ENCODE data around the gene PRAMEF26. TPM values are rescaled to one million over a fixed set of nuclear protein-coding genes. Genes with fewer than 3 reads are reported as not detected.
"Not testable (repeated sequence)": the region's sequence is repeated elsewhere in the genome, so short reads cannot be mapped to it uniquely, and the experiment has no call there.

The PRAMEF26 gene
- total RNA-seq = not detected
- polyA plus RNA-seq = not detected
- long read RNA-seq, donor 1 = 0 reads
- long read RNA-seq, donor 2 = 0 reads
- long read RNA-seq, donor 3 = 0 reads
- long read RNA-seq, donor 4 = 0 reads

DNA sequence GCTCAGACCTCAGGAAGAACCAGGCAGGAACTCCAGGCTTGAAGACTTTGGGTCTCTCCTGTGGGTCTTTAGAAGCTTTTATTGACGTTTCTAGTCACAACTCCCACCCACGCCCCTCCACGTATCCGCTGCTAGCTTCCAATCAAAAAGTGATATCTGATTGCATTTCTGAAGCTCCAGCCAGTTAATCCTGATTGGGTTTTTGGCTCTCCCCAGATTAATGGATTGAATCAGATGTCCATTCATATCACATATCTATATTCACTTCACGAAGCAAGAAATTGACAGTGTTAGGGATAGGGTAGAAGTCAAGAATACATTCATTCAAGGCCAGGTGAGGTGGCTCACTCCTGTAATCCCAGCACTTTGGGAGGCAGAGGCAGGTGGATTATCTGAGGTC lies at the start of gene PRAMEF26:
Gene PRAMEF26 (minus strand): TSS at position 101 of the 400 bp plus-strand sequence. CDS start 2,914 bp downstream, outside the sequence.
- H3K27ac ChIP-seq (ENCODE audit: low read length); H3K4me1 ChIP-seq (ENCODE audit: control insufficient read depth, insufficient read depth, low read length); H3K9me3 ChIP-seq (ENCODE audit: control insufficient read depth, low read length); intact Hi-C loops (cut with DNase I); H3K4me3 ChIP-seq (ENCODE audit: low read length); ATAC-seq; DNase-seq; H3K27me3 ChIP-seq (ENCODE audit: control insufficient read depth, insufficient read depth): not testable (repeated sequence)
- WGBS = 89% methylated on average over 1 of the region's 5 CpGs

DNA sequence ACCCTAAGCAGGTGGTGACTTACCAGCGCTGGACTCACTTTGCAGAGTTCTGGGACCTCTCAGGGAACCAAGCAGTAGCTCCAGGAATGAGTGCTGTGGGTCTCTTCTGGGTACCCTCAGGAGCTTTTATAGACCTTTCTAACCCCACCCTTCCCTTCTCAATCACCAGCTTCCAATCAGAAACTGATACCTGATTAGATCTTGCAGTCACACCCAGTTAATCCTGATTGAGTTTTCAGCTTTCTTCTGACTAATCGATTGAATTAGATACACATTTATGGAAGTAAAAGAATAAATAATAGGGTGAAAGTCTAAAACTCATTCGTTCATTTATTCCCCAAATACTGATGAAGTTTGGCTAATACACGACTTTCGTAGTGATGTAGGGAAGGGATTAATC lies 45.5 kb upstream of the PRAMEF26 start, which contains the start of gene PRAMEF13:
Gene PRAMEF13 (minus strand): TSS at position 101 of the 400 bp plus-strand sequence. CDS start 1,820 bp downstream, outside the sequence.
- intact Hi-C loops (cut with DNase I) = not testable (repeated sequence)

DNA sequence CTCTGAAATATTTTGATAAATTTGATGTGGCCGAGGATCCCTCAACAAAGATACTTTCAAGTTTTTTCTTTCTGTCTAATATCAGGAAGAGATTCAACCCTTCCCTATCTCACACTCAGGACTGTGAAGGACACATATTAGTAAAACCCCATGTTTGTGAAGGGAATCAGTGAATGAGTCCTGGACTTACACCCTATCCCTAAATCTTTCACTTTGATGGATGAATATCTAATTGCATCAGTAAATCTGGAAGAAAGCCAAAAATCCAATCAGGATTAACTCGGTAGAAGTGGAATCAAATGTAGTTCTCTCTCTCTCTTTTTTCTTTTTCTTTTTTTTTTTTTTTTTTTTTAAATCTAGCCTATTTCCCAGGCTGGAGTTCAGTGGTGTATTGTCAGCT lies 15.7 kb upstream of the PRAMEF26 start, which contains the start of gene PRAMEF9:
Gene PRAMEF9 (plus strand): TSS at position 301 of the 400 bp plus-strand sequence. CDS start 3,433 bp downstream, outside the sequence.
- not testable (repeated sequence) for ATAC-seq; H3K4me1 ChIP-seq (ENCODE audit: control insufficient read depth, insufficient read depth, low read length)
- 100% methylated on average over 1 of the region's 2 CpGs for WGBS

More for the DNA sequence above, 45.5 kb upstream of the PRAMEF26 start, which contains the start of gene PRAMEF13:
- not testable (repeated sequence) for H3K27me3 ChIP-seq (ENCODE audit: control insufficient read depth, insufficient read depth); H3K4me3 ChIP-seq (ENCODE audit: low read length); DNase-seq; H3K9me3 ChIP-seq (ENCODE audit: control insufficient read depth, low read length); ATAC-seq; H3K27ac ChIP-seq (ENCODE audit: low read length); H3K4me1 ChIP-seq (ENCODE audit: control insufficient read depth, insufficient read depth, low read length)
- no CpG with 5 or more reads among the region's 5 CpGs for WGBS

GRCh38 chr1:13165531-13165930 lies 9.7 kb upstream of the PRAMEF26 start, which contains the start of gene HNRNPCL4:
HNRNPCL4 (minus strand) TSS chr1:13165631; CDS start chr1:13165467, 164 bp downstream.
- no CpG with 5 or more reads among the region's 8 CpGs for WGBS
- intact Hi-C loops (cut with DNase I); H3K27ac ChIP-seq (ENCODE audit: low read length); ATAC-seq; H3K9me3 ChIP-seq (ENCODE audit: control insufficient read depth, low read length); H3K4me1 ChIP-seq (ENCODE audit: control insufficient read depth, insufficient read depth, low read length); H3K27me3 ChIP-seq (ENCODE audit: control insufficient read depth, insufficient read depth); H3K4me3 ChIP-seq (ENCODE audit: low read length); DNase-seq: not testable (repeated sequence)

More for the DNA sequence above, 15.7 kb upstream of the PRAMEF26 start, which contains the start of gene PRAMEF9:
- H3K9me3 ChIP-seq (ENCODE audit: control insufficient read depth, low read length); H3K4me3 ChIP-seq (ENCODE audit: low read length); intact Hi-C loops (cut with DNase I); DNase-seq; H3K27me3 ChIP-seq (ENCODE audit: control insufficient read depth, insufficient read depth); H3K27ac ChIP-seq (ENCODE audit: low read length): not testable (repeated sequence)

DNA sequence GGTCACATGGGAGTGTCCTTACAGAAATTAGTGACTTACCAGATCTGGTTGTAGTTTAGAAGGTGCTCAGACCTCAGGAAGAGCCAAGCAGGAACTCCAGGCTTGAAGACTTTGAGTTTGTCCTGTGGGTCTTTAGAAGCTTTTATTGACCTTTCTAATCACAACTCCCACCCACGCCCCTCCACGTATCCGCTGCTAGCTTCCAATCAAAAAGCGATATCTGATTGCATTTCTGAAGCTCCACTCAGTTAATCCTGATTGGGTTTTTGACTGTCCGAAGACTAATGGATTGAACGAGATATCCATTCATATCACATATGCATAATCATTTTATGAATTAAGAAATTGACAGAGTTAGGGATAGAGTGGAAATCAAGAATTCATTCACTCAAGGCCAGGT lies 39.1 kb downstream of the PRAMEF26 start, which contains the start of gene HNRNPCL2:
Gene HNRNPCL2 (minus strand): TSS at position 101 of the 400 bp plus-strand sequence. CDS start 454 bp downstream, outside the sequence.
- H3K27me3 ChIP-seq (ENCODE audit: control insufficient read depth, insufficient read depth) = not testable (repeated sequence)

More for the DNA sequence above, 39.1 kb downstream of the PRAMEF26 start, which contains the start of gene HNRNPCL2:
- DNase-seq; H3K4me1 ChIP-seq (ENCODE audit: control insufficient read depth, insufficient read depth, low read length); ATAC-seq; H3K9me3 ChIP-seq (ENCODE audit: control insufficient read depth, low read length); intact Hi-C loops (cut with DNase I); H3K27ac ChIP-seq (ENCODE audit: low read length); H3K4me3 ChIP-seq (ENCODE audit: low read length): not testable (repeated sequence)
- WGBS = 88% methylated on average over 6 of the region's 6 CpGs

Other genes starting within 250 kb of the PRAMEF26 start
- not detected for gene PRAMEF7, start 239.4 kb downstream of the PRAMEF26 start, total RNA-seq
- gene PRAMEF7, start 239.4 kb downstream of the PRAMEF26 start, polyA plus RNA-seq = not detected
- gene PRAMEF6, start 208.4 kb downstream of the PRAMEF26 start, total RNA-seq = not detected
- not detected for gene PRAMEF6, start 208.4 kb downstream of the PRAMEF26 start, polyA plus RNA-seq
- gene PRAMEF27, start 99.4 kb downstream of the PRAMEF26 start, total RNA-seq = not detected
- not detected for gene PRAMEF27, start 99.4 kb downstream of the PRAMEF26 start, polyA plus RNA-seq
- not detected for gene HNRNPCL3, start 95.2 kb downstream of the PRAMEF26 start, total RNA-seq
- not detected for gene HNRNPCL3, start 95.2 kb downstream of the PRAMEF26 start, polyA plus RNA-seq
- gene PRAMEF25, start 85.2 kb downstream of the PRAMEF26 start, total RNA-seq = not detected
- gene PRAMEF25, start 85.2 kb downstream of the PRAMEF26 start, polyA plus RNA-seq = not detected
- gene HNRNPCL2, start 39.2 kb downstream of the PRAMEF26 start, total RNA-seq = not detected
- not detected for gene HNRNPCL2, start 39.2 kb downstream of the PRAMEF26 start, polyA plus RNA-seq
- gene HNRNPCL4, start 9.6 kb upstream of the PRAMEF26 start, total RNA-seq = not detected
- not detected for gene HNRNPCL4, start 9.6 kb upstream of the PRAMEF26 start, polyA plus RNA-seq
- not detected for gene PRAMEF9, start 15.8 kb upstream of the PRAMEF26 start, total RNA-seq
- gene PRAMEF9, start 15.8 kb upstream of the PRAMEF26 start, polyA plus RNA-seq = not detected
- not detected for gene PRAMEF13, start 45.4 kb upstream of the PRAMEF26 start, total RNA-seq
- not detected for gene PRAMEF13, start 45.4 kb upstream of the PRAMEF26 start, polyA plus RNA-seq
- not detected for gene PRAMEF18, start 70.1 kb upstream of the PRAMEF26 start, total RNA-seq
- gene PRAMEF18, start 70.1 kb upstream of the PRAMEF26 start, polyA plus RNA-seq = not detected
- not detected for gene PRAMEF5, start 98.2 kb upstream of the PRAMEF26 start, total RNA-seq
- gene PRAMEF5, start 98.2 kb upstream of the PRAMEF26 start, polyA plus RNA-seq = not detected
- gene PRAMEF8, start 129.1 kb upstream of the PRAMEF26 start, total RNA-seq = not detected
- gene PRAMEF8, start 129.1 kb upstream of the PRAMEF26 start, polyA plus RNA-seq = not detected
- gene PRAMEF33, start 147.5 kb upstream of the PRAMEF26 start, total RNA-seq = not detected
- gene PRAMEF33, start 147.5 kb upstream of the PRAMEF26 start, polyA plus RNA-seq = not detected
- not detected for gene PRAMEF15, start 159.6 kb upstream of the PRAMEF26 start, total RNA-seq
- not detected for gene PRAMEF15, start 159.6 kb upstream of the PRAMEF26 start, polyA plus RNA-seq
- not detected for gene PRAMEF14, start 191.1 kb upstream of the PRAMEF26 start, total RNA-seq
- not detected for gene PRAMEF14, start 191.1 kb upstream of the PRAMEF26 start, polyA plus RNA-seq
- not detected for gene PRAMEF19, start 215.9 kb upstream of the PRAMEF26 start, total RNA-seq
- gene PRAMEF19, start 215.9 kb upstream of the PRAMEF26 start, polyA plus RNA-seq = not detected
- gene PRAMEF17, start 233.6 kb upstream of the PRAMEF26 start, total RNA-seq = not detected
- gene PRAMEF17, start 233.6 kb upstream of the PRAMEF26 start, polyA plus RNA-seq = not detected